ENCODE data around the gene TMEM62.

TMEM62 gene

GRCh38 chr15:43103907-43104306, 29.5 kb upstream of the TMEM62 start:
- H3K27ac ChIP-seq (ENCODE audit: low read depth, low read length) = no peak overlapping the region
- DNase-seq = peak in 1 of 2 donors; percentile 73
- no peak overlapping the region for H2BK12ac ChIP-seq (ENCODE audit: low read length)
- H2BK5ac ChIP-seq (ENCODE audit: low read depth, low read length, poor library complexity) = no peak overlapping the region
- no peak overlapping the region for H3K4me3 ChIP-seq (ENCODE audit: low read depth, low read length)
- no peaks in the 10 kb centered on the region for H3K9me3 ChIP-seq (ENCODE audit: insufficient read depth, low read depth, low read length)
- peaks cover 3% of the 10 kb centered on the region for H3K79me1 ChIP-seq (ENCODE audit: low read length)
- H4K8ac ChIP-seq (ENCODE audit: low read depth, low read length) = no peak overlapping the region
- no peaks in the 10 kb centered on the region for H3K27me3 ChIP-seq (ENCODE audit: insufficient read depth, low read length)
- no peak overlapping the region for H2AFZ ChIP-seq (ENCODE audit: insufficient read depth, low read length, poor library complexity)
- no peak overlapping the region for H3K9ac ChIP-seq (ENCODE audit: low read length)
- no peak overlapping the region for H3K14ac ChIP-seq (ENCODE audit: low read length)
- H3K23ac ChIP-seq (ENCODE audit: low read length) = no peak overlapping the region
- H2BK120ac ChIP-seq (ENCODE audit: insufficient read depth, low read length, poor library complexity) = no peak overlapping the region
- no peak overlapping the region for H3K4ac ChIP-seq (ENCODE audit: low read depth, low read length)
- no CpG with 5 or more reads among the region's 1 CpG for WGBS (ENCODE audit: extremely low coverage, insufficient coverage, insufficient read length)
- no peak overlapping the region for H4K12ac ChIP-seq (ENCODE audit: low read depth, low read length)
- H4K91ac ChIP-seq (ENCODE audit: low read depth, low read length) = no peak overlapping the region
- no peak overlapping the region for H2AK5ac ChIP-seq (ENCODE audit: low read length)
- H3K4me1 ChIP-seq (ENCODE audit: control insufficient read depth in 1 of 2, insufficient read depth in 2 of 2, low read length in 2 of 2) = peaks cover 0 to 5% of the 10 kb centered on the region in 2 experiments
- H3K4me2 ChIP-seq (ENCODE audit: low read length) = no peak overlapping the region
- H3K79me2 ChIP-seq (ENCODE audit: control insufficient read depth, insufficient read depth, low read length, poor library complexity) = peaks cover 8% of the 10 kb centered on the region
- no peak overlapping the region for H3K18ac ChIP-seq (ENCODE audit: low read length)
- peaks cover 3 to 11% of the 10 kb centered on the region in 2 experiments for H3K36me3 ChIP-seq (ENCODE audit: control insufficient read depth in 1 of 2, insufficient read depth in 2 of 2, low read length in 2 of 2)

- H3K18ac ChIP-seq (ENCODE audit: low read length) = no peak overlapping the region
- H2BK5ac ChIP-seq (ENCODE audit: low read depth, low read length, poor library complexity) = no peak overlapping the region
- H3K14ac ChIP-seq (ENCODE audit: low read length) = no peak overlapping the region
- peaks cover 0 to 5% of the 10 kb centered on the region in 2 experiments for H3K4me1 ChIP-seq (ENCODE audit: control insufficient read depth in 1 of 2, insufficient read depth in 2 of 2, low read length in 2 of 2)
- no peak overlapping the region for H3K23ac ChIP-seq (ENCODE audit: low read length)
- peak overlapping the region; percentile 96 for H3K4ac ChIP-seq (ENCODE audit: low read depth, low read length)
- H2BK12ac ChIP-seq (ENCODE audit: low read length) = no peak overlapping the region
- H2AFZ ChIP-seq (ENCODE audit: insufficient read depth, low read length, poor library complexity) = no peak overlapping the region
- no peaks in the 10 kb centered on the region for H3K27me3 ChIP-seq (ENCODE audit: insufficient read depth, low read length)
- no peak overlapping the region for H3K9ac ChIP-seq (ENCODE audit: low read length)
- no peaks in the 10 kb centered on the region for H3K9me3 ChIP-seq (ENCODE audit: insufficient read depth, low read depth, low read length)
- no CpG with 5 or more reads among the region's 5 CpGs for WGBS (ENCODE audit: extremely low coverage, insufficient coverage, insufficient read length)
- H3K79me2 ChIP-seq (ENCODE audit: control insufficient read depth, insufficient read depth, low read length, poor library complexity) = peaks cover 8% of the 10 kb centered on the region
- no peak overlapping the region for H4K91ac ChIP-seq (ENCODE audit: low read depth, low read length)
- H2AK5ac ChIP-seq (ENCODE audit: low read length) = no peak overlapping the region
- peak overlapping the region; percentile 36 for H4K8ac ChIP-seq (ENCODE audit: low read depth, low read length)
- no peak for DNase-seq
- H3K4me2 ChIP-seq (ENCODE audit: low read length) = no peak overlapping the region
- peaks cover 3% of the 10 kb centered on the region for H3K79me1 ChIP-seq (ENCODE audit: low read length)
- H3K27ac ChIP-seq (ENCODE audit: low read depth, low read length) = no peak overlapping the region
- H4K12ac ChIP-seq (ENCODE audit: low read depth, low read length) = no peak overlapping the region
- peaks cover 3 to 11% of the 10 kb centered on the region in 2 experiments for H3K36me3 ChIP-seq (ENCODE audit: control insufficient read depth in 1 of 2, insufficient read depth in 2 of 2, low read length in 2 of 2)
- H2BK120ac ChIP-seq (ENCODE audit: insufficient read depth, low read length, poor library complexity) = no peak overlapping the region
- no peak overlapping the region for H3K4me3 ChIP-seq (ENCODE audit: low read depth, low read length)
Observed at GRCh38 chr15:43104426-43104825, 29.0 kb upstream of the TMEM62 start.

GRCh38 chr15:43105077-43105736, 28.2 kb upstream of the TMEM62 start:
- no peak overlapping the region for H2BK5ac ChIP-seq (ENCODE audit: low read depth, low read length, poor library complexity)
- H3K79me1 ChIP-seq (ENCODE audit: low read length) = peaks cover 3% of the 10 kb centered on the region
- H2AK5ac ChIP-seq (ENCODE audit: low read length) = peak overlapping the region; percentile 71
- DNase-seq = peak in 1 of 2 donors; percentile 28
- WGBS (ENCODE audit: extremely low coverage, insufficient coverage, insufficient read length) = no CpG with 5 or more reads among the region's 11 CpGs
- H3K9ac ChIP-seq (ENCODE audit: low read length) = peak overlapping the region; percentile 96
- H3K4ac ChIP-seq (ENCODE audit: low read depth, low read length) = peak overlapping the region; percentile 57
- H3K36me3 ChIP-seq (ENCODE audit: control insufficient read depth in 1 of 2, insufficient read depth in 2 of 2, low read length in 2 of 2) = peaks cover 3 to 8% of the 10 kb centered on the region in 2 experiments
- H3K18ac ChIP-seq (ENCODE audit: low read length) = no peak overlapping the region
- H3K4me1 ChIP-seq (ENCODE audit: control insufficient read depth in 1 of 2, insufficient read depth in 2 of 2, low read length in 2 of 2) = peaks cover 0 to 5% of the 10 kb centered on the region in 2 experiments
- peak overlapping the region; percentile 37 for H2AFZ ChIP-seq (ENCODE audit: insufficient read depth, low read length, poor library complexity)
- H3K27ac ChIP-seq (ENCODE audit: low read depth, low read length) = no peak overlapping the region
- H2BK12ac ChIP-seq (ENCODE audit: low read length) = no peak overlapping the region
- peak overlapping the region; percentile 51 for H4K91ac ChIP-seq (ENCODE audit: low read depth, low read length)
- H3K4me2 ChIP-seq (ENCODE audit: low read length) = peak overlapping the region; percentile 78
- peaks cover 8% of the 10 kb centered on the region for H3K79me2 ChIP-seq (ENCODE audit: control insufficient read depth, insufficient read depth, low read length, poor library complexity)
- H4K12ac ChIP-seq (ENCODE audit: low read depth, low read length) = peak overlapping the region; percentile 47
- H3K14ac ChIP-seq (ENCODE audit: low read length) = peak overlapping the region; percentile 64
- no peak overlapping the region for H2BK120ac ChIP-seq (ENCODE audit: insufficient read depth, low read length, poor library complexity)
- no peaks in the 10 kb centered on the region for H3K27me3 ChIP-seq (ENCODE audit: insufficient read depth, low read length)
- no peak overlapping the region for H3K23ac ChIP-seq (ENCODE audit: low read length)
- H3K4me3 ChIP-seq (ENCODE audit: low read depth, low read length) = peak overlapping the region; percentile 93
- H4K8ac ChIP-seq (ENCODE audit: low read depth, low read length) = peak overlapping the region; percentile 89
- H3K9me3 ChIP-seq (ENCODE audit: insufficient read depth, low read depth, low read length) = no peaks in the 10 kb centered on the region

- Histone ChIP-seq H3K79me2 (ENCODE audit: control insufficient read depth, insufficient read depth, low read length, poor library complexity) (peaks cover 8% of the 10 kb centered on the region), H3K9me3 (ENCODE audit: insufficient read depth, low read depth, low read length) (no peaks in the 10 kb centered on the region), H3K9ac (ENCODE audit: low read length) (peak within 1 kb of the TSS; percentile 96), H2BK120ac (ENCODE audit: insufficient read depth, low read length, poor library complexity) (peak within 1 kb of the TSS; percentile 34), H3K14ac (ENCODE audit: low read length) (peak within 1 kb of the TSS; percentile 76), H4K91ac (ENCODE audit: low read depth, low read length) (peak within 1 kb of the TSS; percentile 51), H3K79me1 (ENCODE audit: low read length) (peaks cover 3% of the 10 kb centered on the region), H3K27me3 (ENCODE audit: insufficient read depth, low read length) (no peaks in the 10 kb centered on the region), H3K4me3 (ENCODE audit: low read depth, low read length) (peak within 1 kb of the TSS; percentile 93), H3K4ac (ENCODE audit: low read depth, low read length) (peak within 1 kb of the TSS; percentile 57), H2BK5ac (ENCODE audit: low read depth, low read length, poor library complexity) (peak within 1 kb of the TSS; percentile 24), H3K4me1 (ENCODE audit: control insufficient read depth in 1 of 2, insufficient read depth in 2 of 2, low read length in 2 of 2) (peaks cover 0 to 5% of the 10 kb centered on the region in 2 experiments), H2AFZ (ENCODE audit: insufficient read depth, low read length, poor library complexity) (peak within 1 kb of the TSS; percentile 94), H2AK5ac (ENCODE audit: low read length) (peak within 1 kb of the TSS; percentile 71), H4K8ac (ENCODE audit: low read depth, low read length) (peak within 1 kb of the TSS; percentile 89), H3K27ac (ENCODE audit: low read depth, low read length) (peak within 1 kb of the TSS; percentile 50), H3K23ac (ENCODE audit: low read length) (no peak within 1 kb of the TSS), H4K12ac (ENCODE audit: low read depth, low read length) (peak within 1 kb of the TSS; percentile 80), H3K18ac (ENCODE audit: low read length) (peak within 1 kb of the TSS; percentile 63), H3K36me3 (ENCODE audit: control insufficient read depth in 1 of 2, insufficient read depth in 2 of 2, low read length in 2 of 2) (peaks cover 3 to 7% of the 10 kb centered on the region in 2 experiments), H2BK12ac (ENCODE audit: low read length) (no peak within 1 kb of the TSS), H3K4me2 (ENCODE audit: low read length) (peak within 1 kb of the TSS; percentile 78)
- peak; percentile 88 to 93 for DNase-seq
- no CpG with 5 or more reads among the region's 33 CpGs for WGBS (ENCODE audit: extremely low coverage, insufficient coverage, insufficient read length)
Observed at GRCh38 chr15:43105778-43106485, 27.5 kb upstream of the TMEM62 start, which contains the start of gene UBR1. Gene UBR1, minus strand, starts transcription at chr15:43106038. Its CDS starts 16 bp downstream, at chr15:43106022.
